NCI-H2196 (cell line): Measurements from ENCODE around the gene PTPRD.

Source experiments
- DNase-seq: peaks from one replicate; lab custom pipeline; 2025; ENCODE audit not compliant: unreplicated experiment; lab: John Stamatoyannopoulos, UW

The PTPRD gene

GRCh38 chr9:8567963-8568579, 2044.7 kb downstream of the PTPRD start:
- DNase-seq, result no peak

GRCh38 chr9:8564960-8565359, 2047.8 kb downstream of the PTPRD start:
- DNase-seq, result no peak

GRCh38 chr9:8560560-8561525, 2052.0 kb downstream of the PTPRD start:
- DNase-seq, result no peak

GRCh38 chr9:8558176-8558575, 2054.6 kb downstream of the PTPRD start:
- DNase-seq, result no peak

- DNase-seq, result no peak
These were observed 2056.9 kb downstream of the PTPRD start for GRCh38 chr9:8555762-8556500.

GRCh38 chr9:8553444-8553843, 2059.4 kb downstream of the PTPRD start:
- DNase-seq, result no peak

GRCh38 chr9:8552732-8553131, 2060.1 kb downstream of the PTPRD start:
- DNase-seq, result no peak

GRCh38 chr9:8549214-8549613, 2063.6 kb downstream of the PTPRD start:
- no peak for DNase-seq

- DNase-seq, result no peak
These were observed 2069.6 kb downstream of the PTPRD start for GRCh38 chr9:8543219-8543618.

- DNase-seq, result no peak
These were observed 2070.3 kb downstream of the PTPRD start for GRCh38 chr9:8542537-8542936.

- no peak for DNase-seq
These were observed 2073.1 kb downstream of the PTPRD start for GRCh38 chr9:8539681-8540197.

- DNase-seq, result no peak
These were observed 2076.0 kb downstream of the PTPRD start for GRCh38 chr9:8536845-8537244.

GRCh38 chr9:8534828-8535227, 2078.0 kb downstream of the PTPRD start:
- DNase-seq, result no peak

- DNase-seq, result no peak
These were observed 2079.1 kb downstream of the PTPRD start for GRCh38 chr9:8533681-8534080.

GRCh38 chr9:8531826-8532415, 2080.9 kb downstream of the PTPRD start:
- no peak for DNase-seq

GRCh38 chr9:8521112-8521511, 2091.7 kb downstream of the PTPRD start:
- no peak for DNase-seq

GRCh38 chr9:8515748-8516147, 2097.1 kb downstream of the PTPRD start:
- no peak for DNase-seq

- DNase-seq, result no peak
These were observed 2098.0 kb downstream of the PTPRD start for GRCh38 chr9:8514760-8515159.

- DNase-seq, result no peak
These were observed 2104.0 kb downstream of the PTPRD start for GRCh38 chr9:8508671-8509290.

- no peak for DNase-seq
These were observed 2118.2 kb downstream of the PTPRD start for GRCh38 chr9:8494571-8494970.

GRCh38 chr9:8492679-8493078, 2120.1 kb downstream of the PTPRD start:
- DNase-seq, result no peak
